ENCODE results near the gene RYR3. TPM values are rescaled to one million over a fixed set of nuclear protein-coding genes. Genes with fewer than 3 reads are reported as not detected.

Gene RYR3
- total and polyA plus RNA-seq, 2 donors (not counting 1 experiment from before 2014, with no cell fraction given), result not detected

- no peak overlapping the region for H3K9ac ChIP-seq (ENCODE audit: low read length)
- H3K27me3 ChIP-seq (replicated peaks in 1 of 4; ENCODE audit: control extremely low read depth in 1 of 4, control insufficient read depth in 3 of 4, insufficient read depth in 4 of 4, low read length in 3 of 4), result no peaks in the 10 kb centered on the region
- Mint-ChIP-seq H3K4me1 (no peaks in the 10 kb centered on the region), H3K27me3 (no peaks in the 10 kb centered on the region), H3K4me3 (no peak overlapping the region), H3K27ac (no peak overlapping the region), H3K9me3 (ENCODE audit: insufficient read depth) (no peaks in the 10 kb centered on the region)
- TF ChIP-seq CTCF (IDR thresholded peaks at IDR 0.05), result no peak
- TF ChIP-seq EZH2 (IDR thresholded peaks at IDR 0.05; ENCODE audit: borderline replicate concordance, insufficient read depth, low read depth, low read length, poor library complexity, severe bottlenecking), result no peak
- H3K79me2 ChIP-seq (ENCODE audit: control insufficient read depth, insufficient read depth, low read length), result no peaks in the 10 kb centered on the region
- H4K20me1 ChIP-seq (ENCODE audit: control insufficient read depth, insufficient read depth, low read length, poor library complexity, severe bottlenecking), result no peaks in the 10 kb centered on the region
- no peak overlapping the region for H2AFZ ChIP-seq (ENCODE audit: insufficient read depth, low read depth, low read length, poor library complexity, severe bottlenecking)
- DNase-seq, result no peak
- H3K27ac ChIP-seq (ENCODE audit: low read length in 2 of 2), result no peak overlapping the region
- ATAC-seq (ENCODE audit: low read depth), result no peak
- intact Hi-C loops (cut with micrococcal nuclease), result no loop called here
- WGBS (ENCODE audit: insufficient coverage), result 82% methylated on average over 6 of the region's 7 CpGs
- ChIA-PET POLR2A (no interaction called here), CTCF (no interaction called here)
- H3K4me2 ChIP-seq (replicated peaks; ENCODE audit: low read depth, low read length, poor library complexity, severe bottlenecking), result no peak overlapping the region
- peaks cover 0 to 2% (median 0%) of the 10 kb centered on the region in 3 donors for H3K9me3 ChIP-seq (ENCODE audit: control extremely low read depth in 1 of 3, control insufficient read depth in 2 of 3, insufficient read depth in 1 of 3, low read length in 2 of 3)
- H3K36me3 ChIP-seq (replicated peaks in 1 of 2; ENCODE audit: control extremely low read depth in 1 of 2, control insufficient read depth in 1 of 2, extremely low read depth in 1 of 2, insufficient read depth in 2 of 2, low read length in 1 of 2), result no peaks in the 10 kb centered on the region
- H3K4me1 ChIP-seq (ENCODE audit: control insufficient read depth in 2 of 2, insufficient read depth in 2 of 2, low read length in 2 of 2), result no peaks in the 10 kb centered on the region
- no peak overlapping the region for H3K4me3 ChIP-seq (ENCODE audit: control extremely low read depth in 1 of 5, extremely low read depth in 1 of 5, insufficient read depth in 1 of 5, low read depth in 2 of 5, low read length in 4 of 5)
Measured at GRCh38 chr15:33395846-33396245, 85.1 kb downstream of the RYR3 start.

- Histone ChIP-seq H4K20me1 (ENCODE audit: control insufficient read depth, insufficient read depth, low read length, poor library complexity, severe bottlenecking) (no peaks in the 10 kb centered on the region), H3K27ac (ENCODE audit: low read length in 2 of 2) (no peak overlapping the region), H3K9ac (ENCODE audit: low read length) (no peak overlapping the region), H3K9me3 (ENCODE audit: control extremely low read depth in 1 of 3, control insufficient read depth in 2 of 3, insufficient read depth in 1 of 3, low read length in 2 of 3) (peaks cover 0 to 2% (median 0%) of the 10 kb centered on the region in 3 donors), H3K27me3 (replicated peaks in 1 of 4; ENCODE audit: control extremely low read depth in 1 of 4, control insufficient read depth in 3 of 4, insufficient read depth in 4 of 4, low read length in 3 of 4) (no peaks in the 10 kb centered on the region), H3K4me3 (ENCODE audit: control extremely low read depth in 1 of 5, extremely low read depth in 1 of 5, insufficient read depth in 1 of 5, low read depth in 2 of 5, low read length in 4 of 5) (no peak overlapping the region), H3K79me2 (ENCODE audit: control insufficient read depth, insufficient read depth, low read length) (no peaks in the 10 kb centered on the region), H3K4me1 (ENCODE audit: control insufficient read depth in 2 of 2, insufficient read depth in 2 of 2, low read length in 2 of 2) (no peaks in the 10 kb centered on the region), H2AFZ (ENCODE audit: insufficient read depth, low read depth, low read length, poor library complexity, severe bottlenecking) (no peak overlapping the region), H3K4me2 (replicated peaks; ENCODE audit: low read depth, low read length, poor library complexity, severe bottlenecking) (no peak overlapping the region), H3K36me3 (replicated peaks in 1 of 2; ENCODE audit: control extremely low read depth in 1 of 2, control insufficient read depth in 1 of 2, extremely low read depth in 1 of 2, insufficient read depth in 2 of 2, low read length in 1 of 2) (no peaks in the 10 kb centered on the region)
- Mint-ChIP-seq H3K9me3 (ENCODE audit: insufficient read depth) (no peaks in the 10 kb centered on the region), H3K27ac (no peak overlapping the region), H3K4me3 (no peak overlapping the region), H3K27me3 (no peaks in the 10 kb centered on the region), H3K4me1 (no peaks in the 10 kb centered on the region)
- TF ChIP-seq CTCF (IDR thresholded peaks at IDR 0.05) (no peak), EZH2 (IDR thresholded peaks at IDR 0.05; ENCODE audit: borderline replicate concordance, insufficient read depth, low read depth, low read length, poor library complexity, severe bottlenecking) (no peak)
- CTCF ChIA-PET, result no interaction called here
- ATAC-seq (ENCODE audit: low read depth), result no peak
- WGBS (ENCODE audit: insufficient coverage), result 100% methylated on average over 1 of the region's 2 CpGs
- POLR2A ChIA-PET, result no interaction called here
- intact Hi-C loops (cut with micrococcal nuclease), result no loop called here
- no peak for DNase-seq
Measured at GRCh38 chr15:33396475-33396874, 85.7 kb downstream of the RYR3 start.
